K562 (cell line): ENCODE data around the gene PARK7. TPM values are rescaled to one million over a fixed set of nuclear protein-coding genes. Genes with fewer than 3 reads are reported as not detected.

Source experiments
- ARID4B ChIP-seq: sonication (generic); formaldehyde crosslinking; IDR thresholded peaks from 2 replicates; pipeline ENCODE4 v1.8.0; 2022; ENCODE audit warnings: mild to moderate bottlenecking, missing genetic modification reagents
- ATF7 ChIP-seq: fragments of 450-650 bp; IDR thresholded peaks from 2 replicates; pipeline ENCODE4 v1.7.1; 2014; ENCODE audit warnings: mild to moderate bottlenecking, moderate library complexity
- DEAF1 ChIP-seq: fragments of 450-650 bp; formaldehyde crosslinking; IDR thresholded peaks from 2 replicates; pipeline ENCODE4 v1.4.0; 2020; ENCODE audit warnings: mild to moderate bottlenecking, moderate library complexity
- DPF2 ChIP-seq: fragments of 450-650 bp; IDR thresholded peaks from 2 replicates; pipeline ENCODE4 v1.6.1; 2016
- EP300 ChIP-seq: IDR thresholded peaks from 2 replicates; pipeline ENCODE4 v1.6.1; 2012; ENCODE audit warnings: low read length, improper control_type of control experiment
- ETS2 ChIP-seq: IDR thresholded peaks from 2 replicates; pipeline ENCODE4 v1.6.1; 2016; ENCODE audit warnings: borderline replicate concordance, missing genetic modification characterization, mild to moderate bottlenecking, moderate library complexity, missing compliant biosample characterization; ENCODE audit not compliant: poor library complexity, severe bottlenecking
- FOSL1 ChIP-seq: fragments of 200-800 bp; sonication (Bioruptor generic); conservative IDR thresholded peaks from 2 replicates; pipeline ENCODE4 v1.6.1; 2016; ENCODE audit warnings: missing genetic modification characterization, missing compliant biosample characterization
- GABPB1 ChIP-seq: sonication (generic); formaldehyde crosslinking; IDR thresholded peaks from 2 replicates; pipeline ENCODE4 v1.8.0; 2022; ENCODE audit warnings: mild to moderate bottlenecking, missing genetic modification reagents
- GATA2 ChIP-seq: sonication (generic); formaldehyde crosslinking; IDR thresholded peaks from 2 replicates; pipeline ENCODE4 v1.4.0; 2020; ENCODE audit warnings: mild to moderate bottlenecking, missing genetic modification reagents
- LEF1 ChIP-seq: fragments of 450-650 bp; IDR thresholded peaks from 2 replicates; pipeline ENCODE4 v1.6.1; 2016; ENCODE audit warnings: mild to moderate bottlenecking
- MAFG ChIP-seq: fragments of 450-650 bp; conservative IDR thresholded peaks from 2 replicates; pipeline ENCODE4 v1.6.1; 2016; ENCODE audit warnings: missing genetic modification characterization, missing compliant biosample characterization
- MEF2D ChIP-seq: conservative IDR thresholded peaks from 2 replicates; pipeline ENCODE4 v1.6.1; 2016; ENCODE audit warnings: low read depth, missing genetic modification characterization, missing compliant biosample characterization
- MLX ChIP-seq, 2 experiments: fragments of 450-650 bp in 1 of 2; sonication (generic) in 1 of 2; formaldehyde crosslinking; conservative IDR thresholded peaks; 2 replicates each; pipeline versions ENCODE4 v1.4.0 to v1.8.1; 2020 to 2022; ENCODE audit warnings: mild to moderate bottlenecking in 1 of 2, missing genetic modification reagents in 1 of 2
- POLR3A ChIP-seq: IDR thresholded peaks from 2 replicates; pipeline ENCODE4 v1.6.1; 2011; ENCODE audit warnings: borderline replicate concordance, mild to moderate bottlenecking, moderate library complexity; ENCODE audit not compliant: insufficient read length, insufficient read depth; ENCODE audit errors: extremely low read depth
- SMARCA4 ChIP-seq: fragments of 450-650 bp; IDR thresholded peaks from 2 replicates; pipeline ENCODE4 v1.6.1; 2016
- SPI1 ChIP-seq: IDR thresholded peaks from 2 replicates; pipeline ENCODE4 v1.6.1; 2011; ENCODE audit warnings: low read depth, low read length, control low read depth, borderline replicate concordance
- ZNF583 ChIP-seq: fragments of 250-450 bp; sonication (Bioruptor Pico); IDR thresholded peaks from 2 replicates; pipeline ENCODE4 v1.4.0; 2020
- polyA plus RNA-seq, 8 experiments: library from polyadenylated mRNA; depleted of rRNA in 4 of 8; stranded (reverse) in 5 of 8; unstranded in 3 of 8; fragments of >200 nt; fragmentation: Nextera tagmentation in 2 of 8; fragmentation: Illumina TruSeq in 1 of 8; extraction: Ambion mirVana in 2 of 8; extraction: Trizol in 1 of 8; gene quantifications; 2 replicates each; pipeline versions ENCODE4 v1.2.1 to v1.2.3, GENCODE V29; 2011 to 2014; ENCODE audit warnings: inconsistent platforms in 1 of 8, missing spikeins in 1 of 8
- total RNA-seq, 7 experiments: library from RNA; depleted of rRNA in 6 of 7; stranded (reverse); fragments of >200 nt in 6 of 7; fragmentation: Illumina TruSeq in 2 of 7; extraction: Trizol in 2 of 7; gene quantifications; 2 replicates each; pipeline versions ENCODE4 v1.2.1 to v1.2.3, GENCODE V29; 2011 to 2021; ENCODE audit warnings: low replicate concordance in 1 of 7
- TF ChIP-seq, protein P1 (sequence below): sonication (generic); formaldehyde crosslinking; IDR thresholded peaks from 2 replicates; pipeline ENCODE4 v1.8.1; 2023; ENCODE audit warnings: mild to moderate bottlenecking, missing genetic modification reagents
- TF ChIP-seq, protein P2 (sequence below): fragments of 250-450 bp; sonication (Bioruptor Pico); IDR thresholded peaks from 2 replicates; pipeline ENCODE4 v1.5.0; 2021

PARK7 gene
- total and polyA plus RNA-seq, 9 of the 15 experiments (the other 6 are each of a cell fraction or from before 2014, with no cell fraction given), result 374 to 1,298 (median 484) TPM

DNA sequence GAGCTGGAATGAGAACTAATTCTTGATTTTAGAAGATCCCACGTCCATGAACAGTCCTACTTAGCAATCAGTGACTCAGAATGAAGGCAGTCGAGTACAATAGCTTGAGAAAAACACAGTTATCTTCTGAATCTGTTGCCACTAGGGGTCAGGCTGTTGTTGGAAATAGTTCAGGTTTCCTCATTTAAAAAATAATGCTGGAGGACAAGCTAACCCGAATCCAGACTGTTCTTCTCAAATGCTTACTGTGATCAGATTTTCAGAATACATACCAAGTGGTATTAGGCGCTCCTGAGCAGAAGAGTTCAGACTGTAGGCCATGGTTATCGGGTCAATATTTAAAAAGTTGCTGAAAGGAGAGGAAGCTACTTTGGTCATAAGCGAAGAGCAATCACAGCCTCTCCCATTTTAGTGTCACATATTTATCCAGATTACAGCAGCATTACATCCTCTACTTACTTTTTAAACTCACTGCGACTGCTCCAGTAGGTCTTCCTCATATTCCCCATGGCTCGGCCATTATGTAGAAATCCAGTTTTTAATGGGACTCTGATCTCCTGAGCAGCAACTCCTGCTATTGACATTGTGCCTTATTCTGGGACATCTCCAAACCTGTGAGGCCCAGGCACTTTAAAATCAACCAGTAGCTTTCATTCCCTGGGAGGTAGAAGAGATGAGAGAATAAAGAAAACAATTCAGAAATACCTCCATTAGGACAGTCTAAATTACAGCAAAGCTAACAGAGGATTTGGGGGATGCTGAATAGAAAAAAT is 53.7 kb downstream of the PARK7 start (continued):
- TF ChIP-seq ARID4B (CRISPR knock-in tag) (no peak), GABPB1 (no peak), DPF2 (0 out of 2 replicates have a peak, but pooled peaks have one; percentile 46), MLX (CRISPR knock-in tag; conservative IDR thresholded peaks at IDR 0.05) (0 out of 4 replicates have a peak, but pooled peaks of 1 of the 2 experiments have one; percentile 40), SMARCA4 (0 out of 2 replicates have a peak, but pooled peaks have one; percentile 24), ATF7 (peak; percentile 24; the same call in 1 of the 2 replicates), EP300 (no peak), DEAF1 (peak; percentile 84), SPI1 (peak; percentile 40; the same call in 1 of the 2 replicates), ETS2 (no peak), ZNF583 (CRISPR knock-in tag) (no peak), FOSL1 (tag) (peak; percentile 68), MEF2D (tag) (no peak), LEF1 (no peak), GATA2 (peak; percentile 100), MAFG (tag) (no peak), POLR3A (no peak)
- TF ChIP-seq, protein P1, sequence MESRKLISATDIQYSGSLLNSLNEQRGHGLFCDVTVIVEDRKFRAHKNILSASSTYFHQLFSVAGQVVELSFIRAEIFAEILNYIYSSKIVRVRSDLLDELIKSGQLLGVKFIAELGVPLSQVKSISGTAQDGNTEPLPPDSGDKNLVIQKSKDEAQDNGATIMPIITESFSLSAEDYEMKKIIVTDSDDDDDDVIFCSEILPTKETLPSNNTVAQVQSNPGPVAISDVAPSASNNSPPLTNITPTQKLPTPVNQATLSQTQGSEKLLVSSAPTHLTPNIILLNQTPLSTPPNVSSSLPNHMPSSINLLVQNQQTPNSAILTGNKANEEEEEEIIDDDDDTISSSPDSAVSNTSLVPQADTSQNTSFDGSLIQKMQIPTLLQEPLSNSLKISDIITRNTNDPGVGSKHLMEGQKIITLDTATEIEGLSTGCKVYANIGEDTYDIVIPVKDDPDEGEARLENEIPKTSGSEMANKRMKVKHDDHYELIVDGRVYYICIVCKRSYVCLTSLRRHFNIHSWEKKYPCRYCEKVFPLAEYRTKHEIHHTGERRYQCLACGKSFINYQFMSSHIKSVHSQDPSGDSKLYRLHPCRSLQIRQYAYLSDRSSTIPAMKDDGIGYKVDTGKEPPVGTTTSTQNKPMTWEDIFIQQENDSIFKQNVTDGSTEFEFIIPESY, result no peak
- TF ChIP-seq, protein P2, sequence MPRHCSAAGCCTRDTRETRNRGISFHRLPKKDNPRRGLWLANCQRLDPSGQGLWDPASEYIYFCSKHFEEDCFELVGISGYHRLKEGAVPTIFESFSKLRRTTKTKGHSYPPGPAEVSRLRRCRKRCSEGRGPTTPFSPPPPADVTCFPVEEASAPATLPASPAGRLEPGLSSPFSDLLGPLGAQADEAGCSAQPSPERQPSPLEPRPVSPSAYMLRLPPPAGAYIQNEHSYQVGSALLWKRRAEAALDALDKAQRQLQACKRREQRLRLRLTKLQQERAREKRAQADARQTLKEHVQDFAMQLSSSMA (CRISPR knock-in tag), result no peak
